Fibroblast of skin of right quadriceps (primary cell): ENCODE data around the gene DCUN1D5.

Experiments
- DNase-seq: peaks from one replicate; pipeline ENCODE4 v3.0.0-alpha.2; 2013

The DCUN1D5 gene

GRCh38 chr11:103053997-103054396 lies 38.0 kb downstream of the DCUN1D5 start:
- DNase-seq, result no peak

- DNase-seq, result peak; percentile 94
Measured at GRCh38 chr11:103051981-103052380, 40.0 kb downstream of the DCUN1D5 start.

GRCh38 chr11:103051151-103051801 lies 40.7 kb downstream of the DCUN1D5 start:
- peak; percentile 39 for DNase-seq

- DNase-seq, result no peak
Measured at GRCh38 chr11:103050351-103050750, 41.6 kb downstream of the DCUN1D5 start.

GRCh38 chr11:103047837-103048236 lies 44.1 kb downstream of the DCUN1D5 start:
- DNase-seq, result no peak

- DNase-seq, result no peak
Measured at GRCh38 chr11:103043826-103044678, 47.9 kb downstream of the DCUN1D5 start.

GRCh38 chr11:103042161-103042560 lies 49.8 kb downstream of the DCUN1D5 start:
- no peak for DNase-seq

GRCh38 chr11:103035791-103036434 lies 56.0 kb downstream of the DCUN1D5 start:
- DNase-seq, result peak; percentile 92

GRCh38 chr11:103035216-103035615 lies 56.7 kb downstream of the DCUN1D5 start:
- no peak for DNase-seq

- DNase-seq, result peak; percentile 90
Measured at GRCh38 chr11:103031834-103032233, 60.1 kb downstream of the DCUN1D5 start.

- DNase-seq, result no peak
Measured at GRCh38 chr11:103029401-103029800, 62.6 kb downstream of the DCUN1D5 start.

- peak; percentile 78 for DNase-seq
Measured at GRCh38 chr11:103028304-103029020, 63.5 kb downstream of the DCUN1D5 start.

GRCh38 chr11:103024086-103024485 lies 67.9 kb downstream of the DCUN1D5 start:
- peak; percentile 66 for DNase-seq

- DNase-seq, result no peak
Measured at GRCh38 chr11:103016031-103016430, 75.9 kb downstream of the DCUN1D5 start.

GRCh38 chr11:103013421-103013820 lies 78.5 kb downstream of the DCUN1D5 start:
- peak; percentile 45 for DNase-seq
